ENCODE results near the gene LARP4B.

LARP4B gene

GRCh38 chr10:809671-810350 lies 121.7 kb downstream of the LARP4B start:
- H3K4me2 ChIP-seq (ENCODE audit: low read length, poor library complexity, severe bottlenecking), result no peak overlapping the region
- no peaks in the 10 kb centered on the region for H3K27me3 ChIP-seq (ENCODE audit: control insufficient read depth in 1 of 2, insufficient read depth in 1 of 2, low read length in 2 of 2)
- no peak overlapping the region for H2BK15ac ChIP-seq (ENCODE audit: low read depth, poor library complexity, severe bottlenecking)
- no peak overlapping the region for H3K23ac ChIP-seq (ENCODE audit: low read length in 2 of 2)
- H3K14ac ChIP-seq (ENCODE audit: low read length in 2 of 2), result no peak overlapping the region
- no peak overlapping the region for H4K91ac ChIP-seq (ENCODE audit: low read length)
- H2AFZ ChIP-seq (ENCODE audit: low read depth, low read length), result no peak overlapping the region
- H3K18ac ChIP-seq (ENCODE audit: low read depth in 1 of 2, low read length in 2 of 2), result no peak overlapping the region
- 95% methylated on average over 25 of the region's 29 CpGs for WGBS
- peaks cover 3% of the 10 kb centered on the region for H3K4me1 ChIP-seq (ENCODE audit: control insufficient read depth, insufficient read depth, low read depth, low read length)
- H3K36me3 ChIP-seq (ENCODE audit: control insufficient read depth in 1 of 2, insufficient read depth in 2 of 2, low read depth in 1 of 2, low read length in 2 of 2), result peaks cover 79 to 89% of the 10 kb centered on the region in 2 experiments
- H4K8ac ChIP-seq (ENCODE audit: low read length), result no peak overlapping the region
- H3K9ac ChIP-seq (ENCODE audit: low read length), result no peak overlapping the region
- no peak overlapping the region for H3K4me3 ChIP-seq (ENCODE audit: insufficient read depth in 1 of 2, low read depth in 1 of 2, low read length in 2 of 2)
- H2BK5ac ChIP-seq (ENCODE audit: low read depth, low read length, poor library complexity, severe bottlenecking), result no peak overlapping the region
- no peak overlapping the region for H2BK12ac ChIP-seq (ENCODE audit: low read length in 2 of 2)
- no peak for DNase-seq
- H2BK120ac ChIP-seq (ENCODE audit: low read depth, low read length), result no peak overlapping the region
- H2AK5ac ChIP-seq (ENCODE audit: low read length, severe bottlenecking), result no peak overlapping the region
- H3K27ac ChIP-seq (ENCODE audit: low read length, poor library complexity, severe bottlenecking), result no peak overlapping the region
- H3K4ac ChIP-seq (ENCODE audit: low read depth in 1 of 2, low read length in 2 of 2), result no peak overlapping the region
- no peaks in the 10 kb centered on the region for H3K9me3 ChIP-seq (ENCODE audit: control insufficient read depth, low read length)
- H3K79me1 ChIP-seq (replicated peaks; ENCODE audit: low read length, poor library complexity, severe bottlenecking), result peaks cover 46% of the 10 kb centered on the region

GRCh38 chr10:807958-808353 lies 123.5 kb downstream of the LARP4B start:
- no peak for DNase-seq
- Histone ChIP-seq H3K14ac (ENCODE audit: low read length in 2 of 2) (no peak overlapping the region), H3K9me3 (ENCODE audit: control insufficient read depth, low read length) (no peaks in the 10 kb centered on the region), H3K4ac (ENCODE audit: low read depth in 1 of 2, low read length in 2 of 2) (no peak overlapping the region), H3K9ac (ENCODE audit: low read length) (no peak overlapping the region), H2BK12ac (ENCODE audit: low read length in 2 of 2) (no peak overlapping the region), H3K18ac (ENCODE audit: low read depth in 1 of 2, low read length in 2 of 2) (no peak overlapping the region), H3K36me3 (ENCODE audit: control insufficient read depth in 1 of 2, insufficient read depth in 2 of 2, low read depth in 1 of 2, low read length in 2 of 2) (peaks cover 73 to 79% of the 10 kb centered on the region in 2 experiments), H4K91ac (ENCODE audit: low read length) (no peak overlapping the region), H2AFZ (ENCODE audit: low read depth, low read length) (no peak overlapping the region), H4K8ac (ENCODE audit: low read length) (no peak overlapping the region), H2BK120ac (ENCODE audit: low read depth, low read length) (no peak overlapping the region), H3K79me1 (replicated peaks; ENCODE audit: low read length, poor library complexity, severe bottlenecking) (peaks cover 47% of the 10 kb centered on the region), H3K4me1 (ENCODE audit: control insufficient read depth, insufficient read depth, low read depth, low read length) (peaks cover 3% of the 10 kb centered on the region), H2AK5ac (ENCODE audit: low read length, severe bottlenecking) (no peak overlapping the region), H2BK15ac (ENCODE audit: low read depth, poor library complexity, severe bottlenecking) (no peak overlapping the region), H3K27ac (ENCODE audit: low read length, poor library complexity, severe bottlenecking) (no peak overlapping the region), H3K4me2 (ENCODE audit: low read length, poor library complexity, severe bottlenecking) (no peak overlapping the region), H3K27me3 (ENCODE audit: control insufficient read depth in 1 of 2, insufficient read depth in 1 of 2, low read length in 2 of 2) (no peaks in the 10 kb centered on the region), H2BK5ac (ENCODE audit: low read depth, low read length, poor library complexity, severe bottlenecking) (no peak overlapping the region), H3K23ac (ENCODE audit: low read length in 2 of 2) (no peak overlapping the region), H3K4me3 (ENCODE audit: insufficient read depth in 1 of 2, low read depth in 1 of 2, low read length in 2 of 2) (no peak overlapping the region)
- 95% methylated on average over 9 of the region's 9 CpGs for WGBS

- H2BK12ac ChIP-seq (ENCODE audit: low read length in 2 of 2), result no peak overlapping the region
- no peak overlapping the region for H2BK120ac ChIP-seq (ENCODE audit: low read depth, low read length)
- H3K9ac ChIP-seq (ENCODE audit: low read length), result no peak overlapping the region
- H3K4ac ChIP-seq (ENCODE audit: low read depth in 1 of 2, low read length in 2 of 2), result no peak overlapping the region
- H3K27ac ChIP-seq (ENCODE audit: low read length, poor library complexity, severe bottlenecking), result no peak overlapping the region
- no peaks in the 10 kb centered on the region for H3K27me3 ChIP-seq (ENCODE audit: control insufficient read depth in 1 of 2, insufficient read depth in 1 of 2, low read length in 2 of 2)
- 98% methylated on average over 30 of the region's 30 CpGs for WGBS
- no peak overlapping the region for H3K23ac ChIP-seq (ENCODE audit: low read length in 2 of 2)
- no peak overlapping the region for H2BK5ac ChIP-seq (ENCODE audit: low read depth, low read length, poor library complexity, severe bottlenecking)
- DNase-seq, result no peak
- H3K14ac ChIP-seq (ENCODE audit: low read length in 2 of 2), result no peak overlapping the region
- H3K36me3 ChIP-seq (ENCODE audit: control insufficient read depth in 1 of 2, insufficient read depth in 2 of 2, low read depth in 1 of 2, low read length in 2 of 2), result peaks cover 67 to 77% of the 10 kb centered on the region in 2 experiments
- H4K8ac ChIP-seq (ENCODE audit: low read length), result no peak overlapping the region
- no peaks in the 10 kb centered on the region for H3K9me3 ChIP-seq (ENCODE audit: control insufficient read depth, low read length)
- peaks cover 48% of the 10 kb centered on the region for H3K79me1 ChIP-seq (replicated peaks; ENCODE audit: low read length, poor library complexity, severe bottlenecking)
- H2BK15ac ChIP-seq (ENCODE audit: low read depth, poor library complexity, severe bottlenecking), result no peak overlapping the region
- no peak overlapping the region for H3K18ac ChIP-seq (ENCODE audit: low read depth in 1 of 2, low read length in 2 of 2)
- H2AK5ac ChIP-seq (ENCODE audit: low read length, severe bottlenecking), result no peak overlapping the region
- no peak overlapping the region for H3K4me2 ChIP-seq (ENCODE audit: low read length, poor library complexity, severe bottlenecking)
- no peak overlapping the region for H4K91ac ChIP-seq (ENCODE audit: low read length)
- peaks cover 3% of the 10 kb centered on the region for H3K4me1 ChIP-seq (ENCODE audit: control insufficient read depth, insufficient read depth, low read depth, low read length)
- H2AFZ ChIP-seq (ENCODE audit: low read depth, low read length), result no peak overlapping the region
- no peak overlapping the region for H3K4me3 ChIP-seq (ENCODE audit: insufficient read depth in 1 of 2, low read depth in 1 of 2, low read length in 2 of 2)
Observed at GRCh38 chr10:807163-807957, 124.1 kb downstream of the LARP4B start.

GRCh38 chr10:806451-807162 lies 124.9 kb downstream of the LARP4B start:
- DNase-seq, result no peak
- 94% methylated on average over 20 of the region's 20 CpGs for WGBS
- H3K36me3 ChIP-seq (ENCODE audit: control insufficient read depth in 1 of 2, insufficient read depth in 2 of 2, low read depth in 1 of 2, low read length in 2 of 2), result peaks cover 59 to 70% of the 10 kb centered on the region in 2 experiments
- H3K9ac ChIP-seq (ENCODE audit: low read length), result no peak overlapping the region
- H3K4me1 ChIP-seq (ENCODE audit: control insufficient read depth, insufficient read depth, low read depth, low read length), result peaks cover 1% of the 10 kb centered on the region
- H3K27me3 ChIP-seq (ENCODE audit: control insufficient read depth in 1 of 2, insufficient read depth in 1 of 2, low read length in 2 of 2), result no peaks in the 10 kb centered on the region
- no peak overlapping the region for H3K4me3 ChIP-seq (ENCODE audit: insufficient read depth in 1 of 2, low read depth in 1 of 2, low read length in 2 of 2)
- H2BK5ac ChIP-seq (ENCODE audit: low read depth, low read length, poor library complexity, severe bottlenecking), result no peak overlapping the region
- H3K27ac ChIP-seq (ENCODE audit: low read length, poor library complexity, severe bottlenecking), result no peak overlapping the region
- H2BK120ac ChIP-seq (ENCODE audit: low read depth, low read length), result no peak overlapping the region
- H2AFZ ChIP-seq (ENCODE audit: low read depth, low read length), result no peak overlapping the region
- H3K79me1 ChIP-seq (replicated peaks; ENCODE audit: low read length, poor library complexity, severe bottlenecking), result peaks cover 49% of the 10 kb centered on the region
- no peaks in the 10 kb centered on the region for H3K9me3 ChIP-seq (ENCODE audit: control insufficient read depth, low read length)
- no peak overlapping the region for H4K91ac ChIP-seq (ENCODE audit: low read length)
- H3K4me2 ChIP-seq (ENCODE audit: low read length, poor library complexity, severe bottlenecking), result no peak overlapping the region
- H4K8ac ChIP-seq (ENCODE audit: low read length), result no peak overlapping the region
- no peak overlapping the region for H2BK15ac ChIP-seq (ENCODE audit: low read depth, poor library complexity, severe bottlenecking)
- H3K4ac ChIP-seq (ENCODE audit: low read depth in 1 of 2, low read length in 2 of 2), result no peak overlapping the region
- H2AK5ac ChIP-seq (ENCODE audit: low read length, severe bottlenecking), result no peak overlapping the region
- H2BK12ac ChIP-seq (ENCODE audit: low read length in 2 of 2), result no peak overlapping the region
- H3K23ac ChIP-seq (ENCODE audit: low read length in 2 of 2), result no peak overlapping the region
- no peak overlapping the region for H3K18ac ChIP-seq (ENCODE audit: low read depth in 1 of 2, low read length in 2 of 2)
- H3K14ac ChIP-seq (ENCODE audit: low read length in 2 of 2), result no peak overlapping the region

Measured in mesenchymal stem cell (in vitro differentiated cells and primary cell).